NCI-H1694 treated with DMSO at 0.1 percent for 48 hours (cell line): ENCODE results near the gene DNMT3A.
"Not testable (repeated sequence)": the region's sequence is repeated elsewhere in the genome, so short reads cannot be mapped to it uniquely, and the experiment has no call there.

Experiments used
- DNase-seq: peaks from one replicate; lab custom pipeline; 2025; lab: John Stamatoyannopoulos, UW

Gene DNMT3A

GRCh38 chr2:25234738-25235137, 107.0 kb downstream of the DNMT3A start:
- DNase-seq: no peak

DNA sequence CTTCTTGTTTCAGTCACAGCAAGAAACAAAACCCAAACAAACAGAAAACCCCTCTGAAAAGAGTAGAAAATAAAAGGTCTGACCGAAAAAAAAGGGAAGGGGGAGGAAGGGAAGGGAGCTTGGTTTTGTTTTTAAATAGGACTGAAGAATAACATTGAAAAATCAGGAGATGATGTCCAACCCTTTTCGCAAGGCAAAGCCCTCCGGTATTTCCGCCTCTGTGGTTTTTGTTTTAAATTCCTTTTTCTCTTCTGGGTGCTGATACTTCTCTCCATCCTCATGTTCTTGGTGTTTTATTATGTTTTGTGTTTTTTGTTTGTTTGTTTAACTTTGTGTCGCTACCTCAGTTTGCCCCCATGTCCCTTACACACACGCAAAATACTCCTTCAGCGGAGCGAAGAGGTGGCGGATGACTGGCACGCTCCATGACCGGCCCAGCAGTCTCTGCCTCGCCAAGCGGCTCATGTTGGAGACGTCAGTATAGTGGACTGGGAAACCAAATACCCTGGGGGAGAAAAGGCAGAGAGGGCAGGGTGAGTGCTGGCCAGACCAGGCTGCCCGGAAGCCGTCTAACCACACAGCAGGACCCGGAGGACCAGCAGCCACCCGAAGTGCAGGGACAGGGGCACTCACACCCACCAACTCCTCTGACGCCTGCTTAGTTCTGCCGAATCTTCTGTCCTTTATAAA, 107.7 kb downstream of the DNMT3A start:
- DNase-seq: no peak

DNA sequence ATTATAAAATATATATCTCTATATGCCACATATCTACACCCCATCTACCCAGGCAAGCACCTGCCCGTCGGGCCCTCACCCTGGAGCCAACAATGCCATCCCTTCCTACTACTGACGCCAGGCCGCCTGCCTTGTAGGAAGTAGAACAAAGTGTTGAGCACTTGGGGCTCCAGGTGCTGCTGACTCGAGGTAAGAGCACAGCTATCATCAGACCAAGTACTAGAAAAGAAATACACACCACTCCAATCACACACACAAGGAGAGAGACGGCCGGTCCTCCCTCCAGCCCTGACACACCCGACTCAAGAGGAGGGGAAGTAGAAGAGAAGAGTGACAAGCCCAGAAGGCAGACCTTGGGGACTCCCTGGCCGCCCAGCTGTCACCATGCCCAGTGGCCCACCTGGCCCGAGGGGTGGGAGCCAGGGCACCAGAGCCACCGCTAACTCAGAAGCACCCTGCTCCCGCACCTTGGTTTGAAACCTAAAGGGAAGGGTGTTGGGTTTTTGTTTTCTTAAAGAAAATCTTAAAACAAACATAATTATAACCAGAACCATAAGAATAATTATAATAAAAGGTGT, 109.4 kb downstream of the DNMT3A start:
- no peak for DNase-seq

GRCh38 chr2:25230948-25231311, 110.8 kb downstream of the DNMT3A start:
- DNase-seq: no peak

DNA sequence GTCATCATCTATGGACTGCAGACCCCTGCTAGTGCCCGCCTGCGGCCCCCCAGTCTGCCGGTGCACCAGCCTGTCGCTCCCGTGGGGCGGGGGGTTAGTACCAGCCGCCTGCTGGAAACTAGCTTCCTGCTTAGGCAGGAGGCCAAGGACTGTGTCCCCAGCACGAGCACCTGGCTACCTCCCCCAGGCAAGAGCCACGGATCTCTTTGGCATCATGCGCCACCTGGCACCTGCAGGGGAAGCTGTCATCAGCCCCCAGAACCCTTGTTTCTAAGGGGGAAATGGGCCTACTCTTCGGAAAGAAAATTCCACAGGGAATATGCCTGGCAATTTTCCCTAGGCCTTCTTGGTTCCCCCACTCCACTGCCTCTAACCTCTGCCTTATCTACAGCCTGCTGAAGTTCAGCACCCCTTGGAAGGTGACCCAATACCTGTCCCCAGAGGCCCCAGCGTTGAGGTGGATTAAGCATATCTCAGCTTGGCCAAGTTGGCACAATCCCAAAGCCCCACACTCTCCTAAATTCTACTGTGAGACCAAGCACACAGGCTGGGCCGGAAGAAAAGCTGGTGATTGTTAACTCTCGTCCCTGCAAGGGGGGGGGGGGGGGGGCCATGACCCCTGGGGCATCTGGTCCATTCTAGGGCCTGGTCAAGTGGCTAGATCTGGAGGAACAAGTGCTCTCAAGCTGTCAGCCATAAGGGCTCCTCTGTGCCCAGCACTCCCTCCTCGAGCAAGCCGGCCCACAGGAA, 111.4 kb downstream of the DNMT3A start:
- no peak for DNase-seq

GRCh38 chr2:25229279-25230197, 112.2 kb downstream of the DNMT3A start:
- no peak for DNase-seq

GRCh38 chr2:25228848-25229278, 112.9 kb downstream of the DNMT3A start:
- peak; percentile 74 for DNase-seq

- no peak for DNase-seq
Measured at GRCh38 chr2:25227576-25227975, 114.1 kb downstream of the DNMT3A start.

- DNase-seq: no peak
Measured at GRCh38 chr2:25226827-25227226, 114.9 kb downstream of the DNMT3A start.

DNA sequence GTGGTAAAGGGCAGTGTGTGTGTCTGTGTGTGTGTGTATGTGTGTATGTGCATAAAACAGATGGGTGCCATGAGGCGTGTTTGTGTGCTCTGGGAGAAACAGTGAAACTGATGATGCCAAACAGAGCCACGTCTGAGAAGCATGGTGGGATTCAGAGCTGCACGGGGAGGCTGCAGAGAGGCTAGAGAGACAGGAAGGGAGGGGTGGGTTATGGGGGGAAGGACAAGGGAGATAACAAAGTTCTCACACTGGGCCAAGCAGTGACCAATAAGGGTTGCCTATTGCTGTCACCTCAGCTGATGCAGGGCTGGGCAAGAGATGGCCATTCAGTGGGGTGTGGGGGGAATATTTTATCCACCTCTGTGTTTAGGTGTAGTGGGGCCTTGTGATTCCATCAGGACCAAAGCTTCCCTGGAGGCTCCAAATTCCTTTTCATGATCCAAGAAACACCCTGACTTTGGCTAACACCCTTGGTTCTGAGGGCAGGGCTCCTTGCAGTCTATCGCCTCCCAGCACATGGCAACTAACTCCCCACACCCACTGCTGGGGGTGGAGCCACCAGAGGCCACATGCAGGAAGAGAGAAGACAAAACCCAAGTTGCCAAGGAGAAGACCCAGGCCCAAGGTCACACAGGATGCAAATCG, 119.1 kb downstream of the DNMT3A start:
- no peak for DNase-seq

DNA sequence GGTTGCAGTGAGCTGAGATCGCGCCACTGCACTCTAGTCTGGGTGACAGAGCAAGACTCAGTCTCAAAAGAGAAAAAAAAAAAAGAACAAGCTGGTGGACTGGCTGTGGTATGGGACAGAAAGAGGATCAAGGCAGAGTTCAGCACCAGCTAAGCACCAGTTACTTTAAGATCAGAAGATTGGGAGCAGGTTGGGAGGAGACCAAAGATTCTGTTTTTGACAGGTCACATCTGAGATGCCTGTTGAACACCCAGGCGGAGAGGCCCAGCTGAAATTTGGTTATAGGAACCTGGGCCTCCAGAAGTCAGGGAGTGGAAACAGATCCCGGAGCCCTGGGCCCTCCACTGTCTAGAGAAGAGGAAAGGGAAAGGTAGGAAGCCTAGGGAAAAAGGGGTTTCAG, 120.1 kb downstream of the DNMT3A start:
- DNase-seq: no peak

DNA sequence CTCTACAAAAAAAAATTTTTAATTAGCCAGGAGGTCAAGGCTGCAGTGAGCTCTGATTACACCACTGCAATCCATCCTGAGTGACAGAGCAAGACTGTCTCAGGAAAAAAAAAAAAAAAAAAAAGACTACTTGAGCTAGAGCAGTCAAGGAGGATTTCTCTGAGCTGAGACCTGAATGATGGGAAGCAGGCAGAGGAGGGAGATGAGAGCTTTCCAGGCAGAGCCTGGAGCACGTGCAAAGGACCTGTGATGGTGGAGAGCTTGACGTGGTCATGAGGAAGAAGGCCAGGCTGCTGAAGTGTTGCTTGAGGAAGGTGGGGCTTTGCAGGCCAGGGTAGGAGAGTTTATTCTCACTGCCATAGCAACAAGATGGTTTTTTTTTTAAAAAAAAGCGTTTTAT, 121.4 kb downstream of the DNMT3A start:
- no peak for DNase-seq

DNA sequence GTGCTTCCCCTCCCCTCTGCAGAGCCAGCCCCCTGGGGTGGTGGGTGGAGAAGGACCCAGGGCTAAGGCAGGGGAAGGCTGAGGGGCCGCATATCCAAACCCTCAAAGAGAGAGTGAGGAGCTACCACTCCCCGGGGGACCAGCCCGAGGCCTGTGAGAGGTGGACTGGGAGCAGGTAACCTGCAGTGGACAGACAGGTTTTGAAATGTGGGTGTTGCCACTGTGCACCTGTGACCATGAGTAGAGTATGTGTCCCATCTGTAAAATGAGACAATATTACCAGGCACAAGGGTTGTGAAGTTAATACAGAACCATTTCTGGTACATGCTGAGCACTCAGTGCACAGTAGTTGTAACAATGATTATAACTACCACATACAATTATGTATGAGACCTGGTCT, 122.1 kb downstream of the DNMT3A start:
- DNase-seq: no peak

- no peak for DNase-seq
Measured at GRCh38 chr2:25218100-25218499, 123.6 kb downstream of the DNMT3A start.

DNA sequence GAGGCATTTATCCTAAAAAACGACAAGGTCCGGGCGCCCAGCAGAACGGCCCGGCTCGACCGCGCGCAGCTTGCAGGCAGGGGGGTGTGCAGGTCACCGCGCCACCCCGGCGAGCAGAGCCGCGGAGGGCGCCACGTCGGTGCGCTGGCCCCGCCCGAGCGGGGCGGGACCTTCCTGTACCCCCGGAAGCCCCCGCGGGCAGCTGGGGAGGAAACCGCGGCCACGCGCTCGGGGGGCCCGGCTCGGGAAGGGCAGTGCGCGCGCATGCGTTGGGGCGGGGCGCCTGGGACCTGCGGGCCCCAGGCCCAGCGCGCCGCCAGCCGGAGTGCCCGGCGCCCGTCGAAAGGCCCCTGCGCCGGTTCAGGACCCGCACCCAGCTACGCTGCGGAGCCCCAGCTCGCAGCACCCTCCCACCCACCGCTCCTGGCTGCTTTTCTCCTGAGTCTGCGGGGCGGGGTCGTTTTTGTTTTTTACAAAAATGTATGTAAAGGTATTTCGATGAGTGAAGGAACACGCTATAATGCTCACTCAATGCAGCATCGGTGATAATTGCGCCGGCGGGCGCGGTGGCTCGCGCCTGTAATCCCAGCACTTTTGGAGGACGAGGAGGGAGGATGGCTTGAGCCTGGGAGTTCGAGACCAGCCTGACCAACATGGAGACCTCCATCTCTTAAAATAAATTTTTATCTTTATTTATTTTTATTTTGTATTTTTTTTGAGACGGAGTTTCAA, 125.6 kb downstream of the DNMT3A start:
- no peak for DNase-seq

DNA sequence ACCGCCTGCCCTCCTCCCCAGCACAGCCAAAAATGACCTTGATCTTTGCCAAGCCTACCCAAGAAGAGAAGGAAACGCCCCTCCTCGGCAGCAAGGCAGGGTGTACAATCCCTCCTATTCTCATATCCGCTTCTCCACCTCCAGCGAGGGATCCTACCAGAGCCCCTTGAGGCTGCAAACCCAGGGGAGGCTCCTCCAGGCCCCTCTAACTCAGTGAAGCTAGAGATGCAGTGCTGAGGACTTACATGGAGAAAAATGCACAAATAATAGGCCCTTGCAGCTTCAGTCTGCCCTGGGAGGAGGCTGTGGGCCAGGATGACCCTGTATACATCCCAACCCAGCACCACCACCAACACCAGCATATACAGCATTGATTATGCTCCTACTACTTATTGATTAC, 126.5 kb downstream of the DNMT3A start:
- no peak for DNase-seq

DNA sequence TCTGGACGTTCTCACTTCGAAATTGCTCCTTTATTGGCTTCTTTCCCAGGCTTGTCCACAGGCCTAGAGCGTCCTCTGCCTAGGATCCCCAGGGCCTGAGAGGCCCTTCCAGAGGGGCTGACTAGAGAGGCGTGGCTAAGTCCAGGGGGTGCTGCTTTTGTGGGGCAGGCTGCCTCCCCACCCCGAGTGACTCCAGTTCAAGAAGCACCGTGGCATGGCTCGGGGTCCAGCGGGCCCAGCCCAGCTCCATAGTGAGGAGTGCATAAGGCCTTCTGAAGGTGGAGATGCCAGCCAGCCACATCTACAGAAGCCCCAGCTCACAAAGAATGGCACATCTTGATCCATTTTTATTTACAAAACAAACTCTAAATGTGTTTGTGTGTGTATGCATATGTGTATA, 128.5 kb downstream of the DNMT3A start:
- no peak for DNase-seq

- not testable (repeated sequence) for DNase-seq
Measured at GRCh38 chr2:25210923-25211322, 130.8 kb downstream of the DNMT3A start.

- DNase-seq: no peak
Measured at GRCh38 chr2:25207078-25207545, 134.6 kb downstream of the DNMT3A start.

GRCh38 chr2:25204190-25204838, 137.4 kb downstream of the DNMT3A start:
- DNase-seq: no peak
